Muscle of back (tissue), 11 donors: Measurements from ENCODE around the gene HCN4. TPM values are rescaled to one million over a fixed set of nuclear protein-coding genes. Genes with fewer than 3 reads are reported as not detected.

Experiments used
- DNase-seq, 3 donors: peaks; one replicate each; pipeline versions ENCODE4 v3.0.0 to v3.0.0-alpha.2; 2013
- polyA plus RNA-seq, 10 donors: library from polyadenylated mRNA; unstranded; fragments of 120-200 nt; gene quantifications; one replicate each; pipeline ENCODE4 v1.2.1, GENCODE V29; 2013; ENCODE audit not compliant: insufficient read length in 10 of 10

The HCN4 gene
- polyA plus RNA-seq, 10 donors = 0.03 to 0.07 (median 0.04) TPM; not detected in 7

DNA sequence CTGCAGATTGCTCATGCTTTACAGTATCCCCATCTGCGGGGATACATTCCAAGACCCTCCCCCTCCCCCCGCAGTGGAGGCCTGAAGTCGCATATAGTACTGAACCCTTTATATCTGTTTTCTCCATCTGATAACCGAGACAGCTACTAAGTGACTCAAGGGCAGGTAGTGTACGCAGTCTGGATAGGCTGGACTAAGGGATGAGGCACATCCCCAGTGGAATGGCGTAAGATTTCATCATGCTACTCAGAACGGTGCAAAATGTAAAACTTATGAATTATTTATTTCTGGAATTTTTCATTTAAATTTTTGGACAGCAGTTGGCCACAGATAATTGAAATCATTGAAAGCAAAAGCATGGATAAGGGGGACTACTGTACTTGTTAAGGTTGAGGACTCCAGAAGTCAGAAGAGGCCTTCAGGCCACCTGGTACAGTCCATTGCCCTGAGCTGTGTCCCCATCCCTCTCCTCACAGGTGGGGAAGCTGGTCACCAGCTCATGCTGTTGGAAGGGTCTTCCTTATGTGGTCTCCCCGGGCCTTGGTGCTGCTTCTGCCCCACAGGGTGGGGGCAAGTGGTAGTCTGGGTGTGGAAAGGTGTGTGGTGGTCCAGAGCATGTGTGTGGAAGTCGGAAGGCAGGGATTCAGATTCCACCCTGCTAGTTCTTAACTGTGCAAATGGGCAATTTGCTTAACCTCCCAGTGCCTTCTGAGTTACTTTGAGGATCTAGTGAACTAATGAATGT is 72.0 kb downstream of the HCN4 start:
- no peak for DNase-seq

DNA sequence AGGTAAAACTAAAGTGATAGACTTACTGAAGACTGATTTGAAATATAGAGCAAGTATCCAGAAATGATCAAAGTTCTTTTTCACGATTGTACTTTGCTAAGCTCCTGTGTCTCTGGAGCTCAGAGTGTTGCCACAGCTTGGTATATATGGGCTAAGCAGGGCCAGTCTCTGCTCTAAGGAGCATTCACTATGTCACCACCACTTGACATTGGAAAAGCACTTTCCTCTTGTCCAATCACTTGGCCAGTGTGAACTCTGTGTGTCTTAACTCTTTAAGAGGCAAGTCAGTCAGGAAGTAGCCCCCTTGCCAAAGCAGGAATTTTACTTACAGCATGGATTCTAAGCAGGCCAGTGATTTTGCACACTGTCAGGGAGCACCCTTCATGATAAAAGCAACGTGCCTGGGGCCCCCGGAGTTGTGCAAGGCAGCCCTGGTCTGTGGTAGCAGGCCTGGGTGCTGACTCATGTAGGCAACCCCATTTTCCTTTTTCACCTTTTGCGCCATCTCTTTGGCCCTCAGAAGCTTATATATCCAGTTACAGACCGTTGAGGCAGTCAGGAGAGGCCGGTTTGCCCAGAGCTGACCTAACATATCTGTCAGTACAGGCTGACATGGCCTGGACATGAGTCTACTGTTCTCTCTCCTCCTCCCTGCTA is 73.0 kb downstream of the HCN4 start:
- DNase-seq = no peak

DNA sequence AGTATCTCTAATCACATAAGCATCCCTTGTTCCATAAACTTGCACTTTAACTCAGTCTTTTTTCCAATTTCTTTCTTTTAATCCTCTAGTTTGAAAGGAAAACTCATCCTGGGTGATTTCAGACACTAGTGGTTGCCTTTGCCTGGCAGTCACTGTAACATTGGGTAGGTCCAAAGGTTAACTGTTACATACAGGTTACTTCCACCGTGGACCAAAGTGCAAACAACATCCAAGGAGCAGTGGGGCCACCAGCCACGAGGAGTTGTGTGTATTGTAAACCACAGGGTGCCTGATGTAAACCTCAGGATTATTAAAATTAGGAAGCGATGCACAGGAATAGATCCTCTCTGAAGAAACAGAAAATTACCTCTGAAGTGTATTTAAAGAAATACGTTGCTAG is 75.0 kb downstream of the HCN4 start:
- DNase-seq = no peak

DNA sequence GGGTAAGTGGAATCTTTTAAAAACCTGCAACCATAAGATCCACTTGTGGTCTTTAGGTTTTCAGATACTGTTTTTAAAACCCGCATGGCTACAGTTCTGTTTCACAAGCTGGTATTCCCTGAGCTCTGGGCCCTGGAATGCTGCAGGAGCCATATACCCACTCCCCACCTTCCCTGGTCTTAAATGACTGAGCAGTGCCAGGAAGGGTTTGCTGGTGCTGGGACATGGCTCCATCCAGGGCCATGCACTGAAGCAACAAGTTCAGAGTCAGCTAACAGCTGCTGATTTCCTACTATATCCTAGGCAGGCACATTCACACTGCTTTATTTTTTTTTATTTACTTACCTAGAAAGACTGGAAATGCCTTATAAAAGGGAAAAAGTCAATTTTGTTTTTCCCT is 77.3 kb downstream of the HCN4 start:
- DNase-seq = no peak

DNA sequence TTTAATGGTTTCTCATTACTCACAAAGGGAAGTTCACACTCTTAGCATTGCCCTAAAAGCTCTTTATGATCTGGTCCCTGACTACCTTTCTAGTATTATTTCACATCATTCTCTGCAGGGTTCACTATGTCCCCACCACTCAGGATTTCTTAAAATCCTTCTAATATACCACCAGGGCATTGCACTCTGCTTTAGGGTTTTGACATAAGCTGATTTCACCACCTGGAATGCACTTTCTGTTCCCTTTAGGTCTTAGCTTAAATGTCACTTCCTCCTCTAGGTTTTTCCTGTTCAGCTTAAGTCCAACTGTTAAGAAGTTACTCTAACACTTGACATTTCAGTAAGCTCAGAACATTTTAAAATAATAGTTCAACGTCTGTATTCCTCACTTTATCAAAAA is 81.7 kb downstream of the HCN4 start:
- DNase-seq = no peak

DNA sequence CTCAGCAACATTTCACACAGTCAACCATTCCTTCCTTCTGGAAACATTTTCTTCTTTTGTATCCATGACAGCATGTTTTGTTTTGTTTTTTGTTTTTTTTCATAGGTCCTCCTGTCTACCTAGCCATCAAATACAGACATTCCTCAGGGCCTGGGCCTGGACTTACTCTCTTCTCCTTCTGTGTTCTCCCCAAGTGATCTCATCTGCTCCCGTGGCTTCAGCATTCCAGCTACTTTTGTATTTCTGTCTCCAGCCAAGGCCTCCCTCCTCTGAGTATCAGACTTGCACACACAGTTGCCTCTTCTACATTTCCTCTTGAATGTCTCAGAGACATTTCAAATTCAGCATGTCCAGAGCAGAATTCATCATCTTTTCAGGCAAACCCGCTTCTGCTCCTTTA is 82.4 kb downstream of the HCN4 start:
- DNase-seq = peak; percentile 6 to 45 (median 38)

DNA sequence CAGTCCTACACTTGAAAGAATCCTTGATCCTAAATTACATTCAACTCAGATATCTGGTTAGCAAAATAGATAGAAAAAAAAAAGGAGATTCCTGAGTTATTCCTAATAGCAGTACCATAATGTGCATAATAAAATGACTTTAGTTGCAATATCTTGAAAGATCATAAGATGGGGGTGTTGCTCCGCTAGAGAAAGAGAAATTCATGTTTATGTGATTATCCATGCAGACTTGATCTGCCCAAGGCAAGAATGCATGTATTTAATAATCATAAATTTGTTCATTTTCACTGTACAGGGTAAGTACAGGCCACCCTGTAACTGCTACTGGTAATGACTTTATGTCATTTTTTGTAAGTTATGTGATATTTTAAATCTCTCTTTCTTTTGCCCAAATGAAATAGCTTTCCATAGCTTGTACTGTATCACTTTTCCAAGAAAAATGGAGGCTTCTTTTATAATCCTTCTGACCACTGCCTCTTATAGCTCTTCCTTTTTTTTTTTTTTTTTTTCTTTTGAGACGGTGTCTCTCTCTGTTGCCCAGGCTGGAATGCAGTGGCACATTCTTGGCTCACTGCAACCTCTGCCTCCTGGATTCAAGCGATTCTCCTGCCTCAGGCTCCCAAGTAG is 84.6 kb downstream of the HCN4 start:
- peak; percentile 26 to 69 (median 28) for DNase-seq

DNA sequence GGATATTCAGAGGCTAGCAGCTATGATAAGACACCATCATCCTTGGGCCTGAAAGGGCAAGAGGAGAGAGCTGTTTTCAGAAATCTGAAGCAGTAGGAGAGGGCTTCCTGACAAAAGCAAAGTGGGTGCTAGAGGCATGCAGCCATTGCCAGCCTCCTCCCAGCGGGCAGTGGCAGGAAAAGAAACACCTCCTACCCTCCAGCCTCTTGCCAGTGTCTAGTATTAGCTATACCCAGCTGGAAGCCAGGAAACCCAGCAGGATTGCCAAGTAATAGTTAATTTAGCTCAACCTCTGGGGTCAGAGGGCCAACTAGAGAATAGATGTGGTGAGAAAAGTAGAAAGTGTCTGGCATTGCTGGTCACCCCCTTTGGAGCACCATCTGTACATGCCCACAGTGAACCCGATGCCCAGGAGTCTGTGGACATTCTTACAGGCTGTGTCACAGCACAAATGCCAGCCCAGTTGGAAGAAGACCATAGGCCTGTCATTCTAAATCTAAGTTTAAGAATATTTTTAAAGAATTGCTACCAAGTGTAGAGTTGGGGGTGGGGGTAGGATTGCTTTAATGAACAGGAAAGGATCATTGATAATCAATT is 85.3 kb downstream of the HCN4 start:
- DNase-seq = no peak

DNA sequence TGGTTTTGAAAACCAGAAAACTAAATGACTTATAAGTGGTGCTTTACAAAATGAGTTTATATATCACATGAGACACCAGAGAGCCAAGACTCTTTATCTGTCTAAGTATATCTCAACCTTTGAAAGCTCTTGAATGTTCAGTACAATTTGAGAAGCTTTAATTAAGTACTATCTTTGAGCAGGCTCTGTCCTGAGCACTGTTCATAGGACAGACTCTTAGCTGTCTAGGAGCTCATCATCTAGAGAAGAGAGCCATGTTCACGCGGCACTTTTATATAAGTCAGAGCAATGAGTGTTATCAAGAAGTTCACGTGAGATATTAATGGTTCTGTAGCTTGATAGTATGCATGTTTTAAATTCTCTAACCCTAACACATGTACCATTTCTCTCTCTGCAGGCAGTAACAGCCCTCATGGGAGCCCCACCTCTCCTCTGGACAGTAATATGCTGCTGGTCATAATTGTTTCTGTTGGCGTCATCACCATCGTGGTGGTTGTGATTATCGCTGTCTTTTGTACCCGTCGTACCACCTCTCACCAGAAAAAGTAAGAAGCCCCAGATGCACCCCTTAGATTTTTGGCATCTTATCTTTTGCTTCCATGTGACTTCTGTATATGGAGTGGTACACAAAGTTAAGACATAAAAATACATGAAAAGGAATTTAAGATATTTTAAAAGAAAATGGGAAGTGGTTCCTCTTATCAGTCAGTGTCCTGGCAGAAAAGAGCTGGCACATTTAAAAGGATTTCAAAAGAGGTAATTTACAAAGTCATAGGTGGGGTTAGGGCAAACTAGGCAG is 86.0 kb downstream of the HCN4 start:
- DNase-seq = no peak

DNA sequence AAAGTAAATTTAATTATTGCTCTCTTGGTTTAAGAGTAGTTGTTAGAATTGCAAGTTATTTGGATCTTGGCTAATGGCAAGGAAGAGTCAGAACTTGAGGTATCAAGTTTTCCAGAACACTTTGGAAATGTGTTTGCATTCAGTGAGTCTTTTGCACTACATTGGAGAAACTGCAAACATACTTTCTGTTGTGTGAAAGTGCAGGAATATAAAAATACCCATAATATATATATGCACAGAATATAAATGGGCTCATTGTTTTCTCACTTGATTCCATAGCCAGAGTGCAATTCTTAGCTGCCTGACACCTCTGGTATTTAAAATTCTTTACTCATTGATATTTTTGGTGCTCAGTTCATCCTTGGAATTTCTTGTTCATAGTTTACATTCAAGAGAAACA is 92.9 kb downstream of the HCN4 start:
- DNase-seq = no peak

DNA sequence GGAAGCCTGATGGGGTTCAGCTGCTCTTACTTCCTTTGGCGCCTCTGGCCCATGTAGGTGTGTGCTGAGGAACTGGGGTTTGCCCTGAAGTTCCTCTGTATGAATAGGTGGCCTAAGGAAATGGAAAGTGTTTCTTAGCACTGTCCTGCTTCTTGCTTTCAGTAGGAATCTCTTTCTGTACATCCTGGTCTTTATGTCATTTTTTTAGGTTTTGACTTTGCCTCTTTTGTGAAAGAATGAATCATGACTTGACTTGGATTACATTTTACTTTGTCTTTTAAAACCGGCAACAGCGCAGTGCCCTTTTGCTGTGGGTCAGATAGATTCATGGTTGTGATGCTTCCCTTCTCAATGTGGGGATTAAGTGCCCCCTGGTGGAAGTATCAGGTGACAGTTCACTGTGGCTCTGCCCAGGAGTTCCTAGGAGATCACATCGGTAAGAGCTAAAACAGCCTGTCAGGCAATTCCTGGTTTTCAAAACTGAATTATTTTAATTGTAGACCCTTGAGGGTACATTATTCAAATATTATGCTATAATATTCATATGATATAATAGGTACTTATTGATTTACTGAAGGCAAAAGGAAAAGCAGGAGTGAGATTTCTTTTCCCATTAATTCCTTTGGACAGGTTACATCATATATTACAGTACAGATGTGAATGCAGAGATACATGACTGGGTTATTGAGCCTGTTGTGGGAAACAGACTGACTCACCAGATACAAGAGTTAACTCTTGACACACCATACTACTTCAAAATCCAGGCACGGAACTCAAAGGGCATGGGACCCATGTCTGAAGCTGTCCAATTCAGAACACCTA is 95.4 kb downstream of the HCN4 start:
- DNase-seq = peak; percentile 44 to 73 (median 55)

DNA sequence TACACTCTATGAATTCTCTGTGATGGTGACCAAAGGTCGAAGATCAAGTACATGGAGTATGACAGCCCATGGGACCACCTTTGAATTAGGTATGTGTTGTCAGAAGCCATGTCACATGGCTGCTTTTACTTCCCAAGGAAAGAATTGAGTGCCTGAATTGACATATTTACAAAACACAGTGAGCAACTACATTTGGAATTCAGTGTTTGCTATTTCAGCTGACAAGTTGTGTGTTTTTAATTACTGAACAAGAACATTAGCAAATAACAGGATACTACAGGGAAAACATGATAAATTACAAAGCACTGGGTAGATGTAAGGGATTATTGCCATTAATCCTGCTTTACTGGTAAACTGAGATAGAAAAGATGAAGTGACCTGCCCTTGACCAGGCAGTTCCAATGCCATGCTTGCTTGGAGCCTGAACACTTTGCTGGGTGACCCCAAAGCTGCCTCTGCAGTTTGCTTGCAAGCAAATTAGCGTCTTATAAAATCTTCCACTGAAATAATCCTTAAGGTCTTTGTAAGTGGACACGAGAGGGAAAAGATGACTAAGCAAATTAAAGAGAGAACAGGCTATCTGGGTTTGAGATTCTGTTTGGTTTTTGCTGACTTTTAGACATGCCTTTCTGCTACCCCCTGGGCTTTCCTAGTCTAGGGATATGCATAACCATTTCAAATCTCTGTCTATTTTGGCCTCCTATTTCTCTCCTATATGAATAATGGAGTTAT is 98.2 kb downstream of the HCN4 start:
- no peak for DNase-seq

Other genes starting within 250 kb of the HCN4 start
- gene REC114, start 74.2 kb upstream of the HCN4 start, polyA plus RNA-seq = under 1 TPM in 1 of 10 donors, not detected in 9; 0.19 TPM